Adipocyte (in vitro differentiated cells): Measurements from ENCODE around the gene SLC35F3.

Experiments
- DNase-seq: peaks from one replicate; pipeline ENCODE4 v3.0.0-alpha.2; 2015; ENCODE audit warnings: low read depth
- H3K27me3 ChIP-seq: replicated peaks from 2 replicates; pipeline ENCODE4 v1.7.0; 2013; ENCODE audit warnings: mild to moderate bottlenecking, low read length, moderate library complexity; ENCODE audit not compliant: control insufficient read depth, insufficient read depth
- H3K36me3 ChIP-seq: 2 replicates; pipeline ENCODE4 v1.7.0; 2013; ENCODE audit warnings: low read length, mild to moderate bottlenecking, moderate library complexity; ENCODE audit not compliant: control insufficient read depth, insufficient read depth, severe bottlenecking
- H3K4me1 ChIP-seq: 2 replicates; pipeline ENCODE4 v1.7.0; 2013; ENCODE audit warnings: mild to moderate bottlenecking, low read length, moderate library complexity; ENCODE audit not compliant: control insufficient read depth, insufficient read depth
- H3K4me3 ChIP-seq: 2 replicates; pipeline ENCODE4 v1.7.0; 2013; ENCODE audit warnings: mild to moderate bottlenecking, low read length, moderate library complexity
- H3K9ac ChIP-seq: 2 replicates; pipeline ENCODE4 v1.7.0; 2013; ENCODE audit warnings: mild to moderate bottlenecking, low read length, moderate library complexity
- H3K9me3 ChIP-seq: 2 replicates; pipeline ENCODE4 v1.7.0; 2013; ENCODE audit warnings: mild to moderate bottlenecking, low read length, moderate library complexity; ENCODE audit not compliant: control insufficient read depth

SLC35F3 gene

GRCh38 chr1:233945573-233945972, 41.1 kb downstream of the SLC35F3 start:
- no peak for DNase-seq
- Histone ChIP-seq H3K36me3 (no peaks in the 10 kb centered on the region), H3K9ac (no peak overlapping the region), H3K9me3 (peaks cover 4% of the 10 kb centered on the region), H3K4me3 (no peak overlapping the region), H3K4me1 (no peaks in the 10 kb centered on the region), H3K27me3 (no peaks in the 10 kb centered on the region)

- no peak for DNase-seq
- H3K9me3 ChIP-seq: peaks cover 7% of the 10 kb centered on the region
- no peaks in the 10 kb centered on the region for H3K27me3 ChIP-seq
- no peaks in the 10 kb centered on the region for H3K4me1 ChIP-seq
- no peak overlapping the region for H3K4me3 ChIP-seq
- no peaks in the 10 kb centered on the region for H3K36me3 ChIP-seq
- H3K9ac ChIP-seq: no peak overlapping the region
Measured at GRCh38 chr1:233945979-233946378, 41.5 kb downstream of the SLC35F3 start.

GRCh38 chr1:233946724-233947123, 42.2 kb downstream of the SLC35F3 start:
- no peaks in the 10 kb centered on the region for H3K27me3 ChIP-seq

GRCh38 chr1:233951804-233952203, 47.3 kb downstream of the SLC35F3 start:
- H3K36me3 ChIP-seq: no peaks in the 10 kb centered on the region
- H3K4me3 ChIP-seq: no peak overlapping the region

More at GRCh38 chr1:233946724-233947123, 42.2 kb downstream of the SLC35F3 start:
- Histone ChIP-seq H3K4me3 (no peak overlapping the region), H3K4me1 (no peaks in the 10 kb centered on the region), H3K9me3 (peaks cover 13% of the 10 kb centered on the region), H3K9ac (no peak overlapping the region), H3K36me3 (no peaks in the 10 kb centered on the region)
- no peak for DNase-seq

GRCh38 chr1:233957691-233958090, 53.2 kb downstream of the SLC35F3 start:
- Histone ChIP-seq H3K9ac (no peak overlapping the region), H3K9me3 (peaks cover 5% of the 10 kb centered on the region), H3K36me3 (no peaks in the 10 kb centered on the region), H3K4me3 (no peak overlapping the region), H3K27me3 (no peaks in the 10 kb centered on the region), H3K4me1 (no peaks in the 10 kb centered on the region)
- no peak for DNase-seq

More at GRCh38 chr1:233951804-233952203, 47.3 kb downstream of the SLC35F3 start:
- H3K27me3 ChIP-seq: no peaks in the 10 kb centered on the region
- DNase-seq: no peak
- peaks cover 18% of the 10 kb centered on the region for H3K9me3 ChIP-seq
- no peak overlapping the region for H3K9ac ChIP-seq
- H3K4me1 ChIP-seq: no peaks in the 10 kb centered on the region

DNA sequence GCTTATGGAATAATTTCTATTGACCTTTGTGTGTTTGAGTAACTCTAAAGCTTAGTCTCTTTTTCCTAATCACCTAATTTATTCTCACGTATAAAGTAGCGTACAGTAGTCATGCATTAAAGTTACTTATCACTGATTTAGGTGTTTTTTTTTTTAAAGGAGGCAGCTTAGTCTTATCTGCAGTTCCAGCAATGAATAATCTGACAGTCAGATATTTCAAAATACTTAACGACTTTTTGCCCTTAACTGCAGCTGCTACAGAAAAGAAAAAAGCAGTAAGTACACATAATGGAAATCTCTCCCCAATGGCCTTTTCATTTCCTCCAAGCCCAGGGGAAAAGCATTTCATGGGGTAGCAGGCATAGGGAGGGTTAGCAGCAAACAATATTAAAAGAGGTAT, 54.6 kb downstream of the SLC35F3 start:
- no peak overlapping the region for H3K9ac ChIP-seq
- H3K27me3 ChIP-seq: no peaks in the 10 kb centered on the region
- no peak overlapping the region for H3K4me3 ChIP-seq
- no peaks in the 10 kb centered on the region for H3K4me1 ChIP-seq
- H3K9me3 ChIP-seq: peaks cover 5% of the 10 kb centered on the region
- no peaks in the 10 kb centered on the region for H3K36me3 ChIP-seq
- no peak for DNase-seq

GRCh38 chr1:233959971-233960370, 55.5 kb downstream of the SLC35F3 start:
- Histone ChIP-seq H3K9me3 (peaks cover 5% of the 10 kb centered on the region), H3K36me3 (no peaks in the 10 kb centered on the region), H3K4me1 (no peaks in the 10 kb centered on the region), H3K27me3 (no peaks in the 10 kb centered on the region), H3K9ac (no peak overlapping the region), H3K4me3 (no peak overlapping the region)
- no peak for DNase-seq

DNA sequence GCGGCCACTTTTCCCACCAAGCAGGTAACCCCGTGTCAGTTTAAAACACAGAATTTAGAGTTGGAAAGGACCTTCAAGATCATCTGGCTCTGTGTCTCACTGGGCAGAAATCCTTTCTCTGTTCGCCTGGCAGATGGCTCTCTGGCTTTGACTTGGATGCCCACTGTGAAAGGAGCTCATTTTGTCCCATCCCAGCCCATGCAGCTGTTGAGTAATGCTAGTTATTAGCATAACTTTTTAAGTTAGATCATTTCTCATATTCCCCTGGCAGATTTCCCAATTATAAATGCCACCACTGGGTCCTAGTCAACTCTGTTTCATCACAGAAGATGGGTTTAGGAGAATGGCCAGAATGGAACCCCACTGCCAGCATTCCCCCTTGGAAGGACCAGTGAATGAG, 55.9 kb downstream of the SLC35F3 start:
- H3K36me3 ChIP-seq: no peaks in the 10 kb centered on the region
- H3K4me3 ChIP-seq: no peak overlapping the region
- H3K27me3 ChIP-seq: no peaks in the 10 kb centered on the region
- DNase-seq: no peak
- H3K4me1 ChIP-seq: no peaks in the 10 kb centered on the region
- peaks cover 7% of the 10 kb centered on the region for H3K9me3 ChIP-seq
- no peak overlapping the region for H3K9ac ChIP-seq

DNA sequence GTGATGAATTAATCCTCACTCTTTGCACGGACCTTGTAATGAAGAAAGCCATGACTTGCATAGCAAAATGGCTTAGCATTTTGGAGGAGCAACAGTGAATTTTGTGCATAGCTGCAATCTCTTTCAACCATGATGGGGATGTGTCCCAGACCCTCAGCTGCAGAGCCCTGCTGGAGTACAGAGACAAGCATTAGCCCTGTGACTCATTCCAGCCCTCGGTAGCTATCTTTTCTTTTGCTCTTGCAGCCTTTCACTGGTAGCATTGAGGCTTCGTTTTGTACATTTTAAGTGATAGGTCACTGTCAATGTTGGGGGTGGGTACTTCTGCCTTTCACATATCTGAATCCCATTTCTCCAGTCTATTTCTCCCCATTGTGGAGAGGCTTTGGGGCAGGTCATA, 58.4 kb downstream of the SLC35F3 start:
- Histone ChIP-seq H3K4me3 (no peak overlapping the region), H3K36me3 (no peaks in the 10 kb centered on the region), H3K9ac (no peak overlapping the region), H3K4me1 (no peaks in the 10 kb centered on the region), H3K9me3 (peaks cover 8% of the 10 kb centered on the region), H3K27me3 (no peaks in the 10 kb centered on the region)
- no peak for DNase-seq

GRCh38 chr1:233965856-233966255, 61.4 kb downstream of the SLC35F3 start:
- Histone ChIP-seq H3K4me3 (no peak overlapping the region), H3K9ac (no peak overlapping the region), H3K27me3 (no peaks in the 10 kb centered on the region), H3K9me3 (peaks cover 5% of the 10 kb centered on the region), H3K36me3 (no peaks in the 10 kb centered on the region), H3K4me1 (no peaks in the 10 kb centered on the region)
- no peak for DNase-seq

GRCh38 chr1:233971753-233972152, 67.3 kb downstream of the SLC35F3 start:
- Histone ChIP-seq H3K27me3 (no peaks in the 10 kb centered on the region), H3K9me3 (no peaks in the 10 kb centered on the region), H3K9ac (no peak overlapping the region), H3K4me1 (no peaks in the 10 kb centered on the region), H3K4me3 (no peak overlapping the region), H3K36me3 (no peaks in the 10 kb centered on the region)
- DNase-seq: no peak

DNA sequence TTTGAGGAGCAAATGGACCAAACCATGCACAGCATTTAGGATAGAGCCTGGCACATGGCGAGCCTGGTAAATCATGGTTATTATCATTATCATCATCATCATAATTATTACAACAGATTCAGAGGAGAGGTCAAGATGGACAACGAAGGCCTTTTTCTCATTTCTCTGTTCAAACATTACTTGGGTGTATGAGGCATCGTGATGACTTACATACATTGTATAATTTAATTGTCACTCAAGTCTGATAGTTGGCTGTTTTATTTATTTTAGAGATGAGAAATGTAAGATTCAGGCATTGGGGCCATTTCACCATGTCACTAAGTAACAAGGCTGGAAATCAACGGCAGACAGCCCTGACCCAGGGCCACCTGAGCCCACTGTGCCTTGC, 68.1 kb downstream of the SLC35F3 start:
- DNase-seq: no peak
- Histone ChIP-seq H3K36me3 (no peaks in the 10 kb centered on the region), H3K4me1 (no peaks in the 10 kb centered on the region), H3K9ac (no peak overlapping the region), H3K27me3 (no peaks in the 10 kb centered on the region), H3K4me3 (no peak overlapping the region), H3K9me3 (no peaks in the 10 kb centered on the region)
